Caco-2 (cell line): ENCODE results near the gene VAV2. TPM values are rescaled to one million over a fixed set of nuclear protein-coding genes. Genes with fewer than 3 reads are reported as not detected.

Source experiments
- BruUV-seq: library from RNA; stranded (reverse); fragments of 400-500 nt; replicated peaks from 2 replicates; lab custom pipeline; 2021; lab: Mats Ljungman, UMichigan
- CTCF ChIA-PET: fragments of 300-600 bp; sonication (Branson Sonifier 250); formaldehyde crosslinking; loops from one replicate; lab custom pipeline; 2022; ENCODE audit warnings: antibody characterized with exemption; lab: Charles Lee
- POLR2A ChIA-PET: fragments of 300-600 bp; sonication (Branson Sonifier 250); formaldehyde crosslinking; loops from one replicate; lab custom pipeline; 2022; ENCODE audit warnings: antibody characterized with exemption; lab: Charles Lee
- DNase-seq, 2 experiments: peaks; one replicate each; pipeline versions ENCODE4 v3.0.0 to v3.0.0-alpha.2; 2020 to 2022
- H3K27me3 ChIP-seq: replicated peaks from 2 replicates; pipeline ENCODE4 v1.6.0; 2011; ENCODE audit warnings: low read length; ENCODE audit not compliant: control insufficient read depth, insufficient read depth
- H3K36me3 ChIP-seq: 2 replicates; pipeline ENCODE4 v1.5.1; 2011; ENCODE audit warnings: low read length; ENCODE audit not compliant: control insufficient read depth, insufficient read depth
- H3K4me1 ChIP-seq: fragments of 250-450 bp; sonication (Bioruptor Pico); 2 replicates; pipeline ENCODE4 v1.5.1; 2020; ENCODE audit warnings: mild to moderate bottlenecking
- H3K4me3 ChIP-seq: 2 replicates; pipeline ENCODE4 v1.5.1; 2011; ENCODE audit warnings: low read depth, mild to moderate bottlenecking, control low read depth, low read length
- H3K9me3 ChIP-seq: fragments of 250-450 bp; sonication (Bioruptor Pico); 2 replicates; pipeline ENCODE4 v1.5.1; 2020; ENCODE audit warnings: mild to moderate bottlenecking, moderate library complexity
- H3K27ac Mint-ChIP-seq: one replicate; pipeline ENCODE4 v1.8.0; 2022; ENCODE audit warnings: mixed read lengths; ENCODE audit not compliant: unreplicated experiment
- H3K27me3 Mint-ChIP-seq: one replicate; pipeline ENCODE4 v1.8.0; 2022; ENCODE audit warnings: mixed read lengths; ENCODE audit not compliant: insufficient read depth, unreplicated experiment
- H3K36me3 Mint-ChIP-seq: one replicate; pipeline ENCODE4 v1.8.0; 2022; ENCODE audit warnings: mild to moderate bottlenecking, mixed read lengths; ENCODE audit not compliant: insufficient read depth, unreplicated experiment
- H3K4me1 Mint-ChIP-seq: one replicate; pipeline ENCODE4 v1.8.0; 2022; ENCODE audit warnings: low read depth, mixed read lengths; ENCODE audit not compliant: unreplicated experiment
- H3K4me3 Mint-ChIP-seq: one replicate; pipeline ENCODE4 v1.8.0; 2022; ENCODE audit warnings: mild to moderate bottlenecking, moderate library complexity, mixed read lengths; ENCODE audit not compliant: unreplicated experiment
- H3K9me3 Mint-ChIP-seq: one replicate; pipeline ENCODE4 v1.8.0; 2022; ENCODE audit warnings: mixed read lengths; ENCODE audit not compliant: unreplicated experiment
- intact Hi-C: fragments of 100-400 bp; cut with micrococcal nuclease; formaldehyde crosslinking; loops from one replicate; pipeline ENCODE4 v1.10.0; 2022; ENCODE audit not compliant: unreplicated experiment
- total RNA-seq: library from RNA; stranded (reverse); gene quantifications from 2 replicates; pipeline ENCODE4 v1.2.3, GENCODE V29; 2022
- TF ChIP-seq, protein P1 (sequence below), 2 experiments: fragments of 200-600 bp in 1 of 2; IDR thresholded peaks; 1 replicate in 1 of 2; 2 replicates in 1 of 2; pipeline versions ENCODE4 v1.5.1 to v1.8.0; 2011 to 2022; ENCODE audit warnings: antibody characterized with exemption in 1 of 2, control low read depth in 1 of 2, inconsistent platforms in 1 of 2, low read depth in 1 of 2, low read length in 1 of 2, mild to moderate bottlenecking in 1 of 2, moderate library complexity in 1 of 2; ENCODE audit not compliant: insufficient read depth in 1 of 2, severe bottlenecking in 1 of 2, unreplicated experiment in 1 of 2

VAV2 gene
- total RNA-seq, 1 experiment from 2014 or later: 55.3 TPM

GRCh38 chr9:133714606-133715294 is 277.4 kb downstream of the VAV2 start:
- Histone ChIP-seq H3K27me3 (no peaks in the 10 kb centered on the region), H3K36me3 (no peaks in the 10 kb centered on the region), H3K9me3 (no peaks in the 10 kb centered on the region), H3K4me1 (peaks cover 25% of the 10 kb centered on the region), H3K4me3 (no peak overlapping the region)
- H3K4me1 Mint-ChIP-seq: peaks cover 7% of the 10 kb centered on the region
- POLR2A ChIA-PET: no interaction called here
- H3K27me3 Mint-ChIP-seq: no peaks in the 10 kb centered on the region
- H3K27ac Mint-ChIP-seq: no peak overlapping the region
- CTCF ChIA-PET: no interaction called here
- TF ChIP-seq, protein P1, sequence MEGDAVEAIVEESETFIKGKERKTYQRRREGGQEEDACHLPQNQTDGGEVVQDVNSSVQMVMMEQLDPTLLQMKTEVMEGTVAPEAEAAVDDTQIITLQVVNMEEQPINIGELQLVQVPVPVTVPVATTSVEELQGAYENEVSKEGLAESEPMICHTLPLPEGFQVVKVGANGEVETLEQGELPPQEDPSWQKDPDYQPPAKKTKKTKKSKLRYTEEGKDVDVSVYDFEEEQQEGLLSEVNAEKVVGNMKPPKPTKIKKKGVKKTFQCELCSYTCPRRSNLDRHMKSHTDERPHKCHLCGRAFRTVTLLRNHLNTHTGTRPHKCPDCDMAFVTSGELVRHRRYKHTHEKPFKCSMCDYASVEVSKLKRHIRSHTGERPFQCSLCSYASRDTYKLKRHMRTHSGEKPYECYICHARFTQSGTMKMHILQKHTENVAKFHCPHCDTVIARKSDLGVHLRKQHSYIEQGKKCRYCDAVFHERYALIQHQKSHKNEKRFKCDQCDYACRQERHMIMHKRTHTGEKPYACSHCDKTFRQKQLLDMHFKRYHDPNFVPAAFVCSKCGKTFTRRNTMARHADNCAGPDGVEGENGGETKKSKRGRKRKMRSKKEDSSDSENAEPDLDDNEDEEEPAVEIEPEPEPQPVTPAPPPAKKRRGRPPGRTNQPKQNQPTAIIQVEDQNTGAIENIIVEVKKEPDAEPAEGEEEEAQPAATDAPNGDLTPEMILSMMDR (IDR thresholded peaks at IDR 0.05; ENCODE audit: insufficient read depth in 1 of 2, low read depth in 1 of 2, low read length in 1 of 2, severe bottlenecking in 1 of 2, unreplicated experiment in 1 of 2): no peak
- BruUV-seq: no TSS peak
- intact Hi-C loops: no loop called here
- peak in 1 of 2 experiments; percentile 60 for DNase-seq
- no peak overlapping the region for H3K4me3 Mint-ChIP-seq
- H3K9me3 Mint-ChIP-seq: no peaks in the 10 kb centered on the region
- H3K36me3 Mint-ChIP-seq: no peaks in the 10 kb centered on the region

GRCh38 chr9:133713960-133714495 is 278.1 kb downstream of the VAV2 start:
- Mint-ChIP-seq H3K27me3 (no peaks in the 10 kb centered on the region), H3K4me3 (no peak overlapping the region), H3K36me3 (no peaks in the 10 kb centered on the region), H3K9me3 (no peaks in the 10 kb centered on the region), H3K4me1 (peaks cover 7% of the 10 kb centered on the region), H3K27ac (no peak overlapping the region)
- TF ChIP-seq, protein P1 (IDR thresholded peaks at IDR 0.05; ENCODE audit: insufficient read depth in 1 of 2, low read depth in 1 of 2, low read length in 1 of 2, severe bottlenecking in 1 of 2, unreplicated experiment in 1 of 2): no peak
- DNase-seq: no peak
- intact Hi-C loops: no loop called here
- H3K36me3 ChIP-seq: no peaks in the 10 kb centered on the region
- peaks cover 25% of the 10 kb centered on the region for H3K4me1 ChIP-seq
- BruUV-seq: no TSS peak
- POLR2A ChIA-PET: no interaction called here
- CTCF ChIA-PET: no interaction called here
- no peaks in the 10 kb centered on the region for H3K9me3 ChIP-seq
- H3K27me3 ChIP-seq: no peaks in the 10 kb centered on the region
- no peak overlapping the region for H3K4me3 ChIP-seq

DNA sequence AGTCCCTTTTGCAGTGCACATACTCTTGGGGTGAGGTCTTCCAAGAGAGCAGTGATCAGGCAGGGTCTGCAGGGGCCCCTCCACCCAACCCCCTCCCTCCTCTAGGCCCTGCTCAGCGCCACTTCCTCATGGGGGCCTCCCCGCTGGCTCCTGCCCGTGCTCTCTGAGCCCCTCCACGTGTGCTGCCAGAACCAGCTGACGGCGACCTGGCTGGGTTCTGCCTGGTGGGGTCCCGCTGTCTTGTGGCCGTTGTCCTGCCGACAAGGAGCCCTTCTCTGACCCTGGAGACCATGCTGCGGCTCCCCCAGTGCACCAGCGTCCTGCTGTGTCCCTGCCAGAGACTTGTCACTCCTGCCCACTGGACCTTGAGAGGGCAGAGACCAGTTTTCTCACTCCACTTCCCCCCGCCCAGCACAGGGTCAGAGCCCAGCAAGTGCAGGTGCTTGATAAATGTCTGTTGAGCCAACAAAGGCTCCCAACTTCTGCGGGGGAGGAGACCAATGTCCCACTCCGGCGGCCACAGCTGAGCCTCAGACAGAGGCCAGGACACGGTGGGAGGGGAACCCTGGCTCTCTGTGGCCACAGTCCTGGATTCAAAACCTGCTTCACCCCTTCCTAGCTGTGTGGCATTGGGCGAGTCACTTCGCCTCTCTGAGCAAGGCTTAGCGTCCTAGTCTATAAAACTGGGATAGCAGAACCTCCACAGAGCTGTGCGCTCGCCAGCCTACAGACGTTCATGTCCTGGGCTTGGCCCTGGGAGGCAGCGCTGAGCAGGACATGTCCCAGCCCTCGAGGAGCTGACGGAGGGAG is 278.8 kb downstream of the VAV2 start:
- H3K27ac Mint-ChIP-seq: no peak overlapping the region
- intact Hi-C loops: no loop called here
- CTCF ChIA-PET: interaction anchor here (0.6 kb wide), 1 partner anchor 13 kb away, joined by 4 read pairs; no protein-coding TSS in a partner anchor
- H3K9me3 Mint-ChIP-seq: no peaks in the 10 kb centered on the region
- no peak for DNase-seq
- no TSS peak for BruUV-seq
- no peaks in the 10 kb centered on the region for H3K9me3 ChIP-seq
- no peaks in the 10 kb centered on the region for H3K36me3 ChIP-seq
- H3K4me1 ChIP-seq: peaks cover 25% of the 10 kb centered on the region
- no peaks in the 10 kb centered on the region for H3K27me3 ChIP-seq
- H3K27me3 Mint-ChIP-seq: no peaks in the 10 kb centered on the region
- TF ChIP-seq, protein P1 (IDR thresholded peaks at IDR 0.05; ENCODE audit: insufficient read depth in 1 of 2, low read depth in 1 of 2, low read length in 1 of 2, severe bottlenecking in 1 of 2, unreplicated experiment in 1 of 2): no peak
- no peaks in the 10 kb centered on the region for H3K36me3 Mint-ChIP-seq
- peaks cover 7% of the 10 kb centered on the region for H3K4me1 Mint-ChIP-seq
- H3K4me3 ChIP-seq: no peak overlapping the region
- H3K4me3 Mint-ChIP-seq: no peak overlapping the region
- POLR2A ChIA-PET: no interaction called here
